PC-9 (cell line): ENCODE measurements around the gene LMOD1.

ENCODE experiments used
- CTCF ChIP-seq: fragments of 200-600 bp; sonication (generic); conservative IDR thresholded peaks from 2 replicates; pipeline ENCODE4 v1.6.1; 2017; ENCODE audit warnings: mixed run types, antibody characterized with exemption, mild to moderate bottlenecking, moderate library complexity
- EZH2 ChIP-seq: fragments of 200-600 bp; sonication (generic); IDR thresholded peaks from 2 replicates; pipeline ENCODE4 v1.8.0; 2017; ENCODE audit warnings: antibody characterized with exemption, low read depth

DNA sequence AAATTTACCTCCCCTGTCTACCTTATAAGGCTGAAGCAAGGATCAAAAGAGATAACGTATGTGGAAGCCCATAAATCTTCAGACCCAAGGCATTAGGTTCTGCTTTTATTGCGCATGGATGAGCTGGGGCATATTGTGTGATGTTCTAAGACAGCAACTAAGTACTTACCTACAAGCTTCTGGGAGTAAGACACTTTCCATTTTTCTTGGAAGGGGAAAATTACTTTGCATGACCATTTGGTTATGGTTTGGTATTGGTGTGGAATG lies 21.1 kb downstream of the LMOD1 start:
- TF ChIP-seq CTCF (no peak), EZH2 (no peak)
